Panc1 (cell line): Measurements from ENCODE around the gene TMC8.

ENCODE experiments used
- CTCF ChIP-seq: fragments of 450-650 bp; IDR thresholded peaks from 2 replicates; pipeline ENCODE4 v1.5.1; 2017; ENCODE audit warnings: mild to moderate bottlenecking
- POLR2AphosphoS5 ChIP-seq: IDR thresholded peaks from 2 replicates; pipeline ENCODE4 v1.6.1; 2012; ENCODE audit warnings: mild to moderate bottlenecking, low read depth, low read length, moderate library complexity
- TCF7L2 ChIP-seq: IDR thresholded peaks from 2 replicates; pipeline ENCODE4 v1.6.1; 2011; ENCODE audit warnings: mild to moderate bottlenecking, low read depth, low read length, inconsistent platforms

GRCh38 chr17:78144147-78144719 lies 13.7 kb downstream of the TMC8 start:
- TF ChIP-seq CTCF (no peak), TCF7L2 (no peak), POLR2AphosphoS5 (peak; percentile 33; the same call in 1 of the 2 replicates)
